SH-SY5Y (cell line): Measurements from ENCODE around the gene TMEM234.

Source experiments
- GATA2 ChIP-seq: IDR thresholded peaks from 2 replicates; pipeline ENCODE4 v1.6.1; 2011; ENCODE audit warnings: mild to moderate bottlenecking, low read depth, low read length
- GATA3 ChIP-seq: IDR thresholded peaks from 2 replicates; pipeline ENCODE4 v1.6.1; 2011; ENCODE audit warnings: low read depth, mild to moderate bottlenecking, low read length, moderate library complexity

TMEM234 gene

GRCh38 chr1:32197837-32198236 lies 24.3 kb downstream of the TMEM234 start:
- no peak for TF ChIP-seq GATA2
- TF ChIP-seq GATA3 = no peak

GRCh38 chr1:32197074-32197473 lies 25.1 kb downstream of the TMEM234 start:
- TF ChIP-seq GATA3 (no peak), GATA2 (no peak)

GRCh38 chr1:32195972-32196823 lies 26.0 kb downstream of the TMEM234 start:
- no peak for TF ChIP-seq GATA2
- TF ChIP-seq GATA3 = no peak

DNA sequence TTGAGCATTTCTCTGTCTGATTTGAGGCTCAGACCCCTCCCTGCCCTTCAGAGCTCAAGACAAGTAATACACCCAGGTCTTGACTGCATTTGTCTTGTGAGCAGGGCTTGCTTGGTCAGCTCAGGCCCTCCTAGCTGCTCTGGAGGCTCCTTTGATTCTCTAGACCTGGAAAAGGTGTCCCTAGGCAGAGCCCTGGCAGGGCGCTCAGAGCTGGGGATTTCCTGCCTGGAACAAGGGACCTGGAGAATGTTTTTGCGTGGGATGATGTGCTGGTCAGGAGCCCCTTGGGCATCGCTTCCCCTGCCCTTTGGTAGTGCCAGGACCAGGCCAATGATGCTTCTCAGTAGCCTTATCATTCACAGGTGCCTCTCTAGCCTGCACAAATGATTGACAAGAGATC lies 26.6 kb downstream of the TMEM234 start:
- TF ChIP-seq GATA2 = no peak
- no peak for TF ChIP-seq GATA3

DNA sequence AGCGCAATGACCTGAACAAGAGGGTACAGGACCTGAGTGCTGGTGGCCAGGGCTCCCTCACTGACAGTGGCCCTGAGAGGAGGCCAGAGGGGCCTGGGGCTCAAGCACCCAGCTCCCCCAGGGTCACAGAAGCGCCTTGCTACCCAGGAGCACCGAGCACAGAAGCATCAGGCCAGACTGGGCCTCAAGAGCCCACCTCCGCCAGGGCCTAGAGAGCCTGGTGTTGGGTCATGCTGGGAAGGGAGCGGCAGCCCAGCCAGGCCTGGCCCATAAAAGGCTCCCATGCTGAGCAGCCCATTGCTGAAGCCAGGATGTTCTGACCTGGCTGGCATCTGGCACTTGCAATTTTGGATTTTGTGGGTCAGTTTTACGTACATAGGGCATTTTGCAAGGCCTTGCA lies 27.2 kb downstream of the TMEM234 start:
- TF ChIP-seq GATA2 = no peak
- no peak for TF ChIP-seq GATA3

- TF ChIP-seq GATA2 (no peak), GATA3 (no peak)
These were observed 29.8 kb downstream of the TMEM234 start for GRCh38 chr1:32192220-32192948.

DNA sequence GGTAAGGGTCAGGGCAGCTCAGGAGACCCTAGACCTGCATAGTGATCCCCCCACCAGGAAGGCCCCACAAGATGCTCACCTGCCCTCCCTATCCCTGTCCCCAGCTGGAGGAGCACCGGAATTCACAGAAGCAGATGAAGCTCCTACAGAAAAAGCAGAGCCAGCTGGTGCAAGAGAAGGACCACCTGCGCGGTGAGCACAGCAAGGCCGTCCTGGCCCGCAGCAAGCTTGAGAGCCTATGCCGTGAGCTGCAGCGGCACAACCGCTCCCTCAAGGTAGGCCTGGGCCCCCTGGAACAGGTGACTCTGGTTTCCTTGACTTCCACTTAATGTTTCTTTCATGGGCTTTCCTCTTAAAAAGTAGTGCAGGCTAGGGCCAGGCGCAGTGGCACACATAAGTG lies 34.3 kb downstream of the TMEM234 start:
- TF ChIP-seq GATA3 (no peak), GATA2 (no peak)

DNA sequence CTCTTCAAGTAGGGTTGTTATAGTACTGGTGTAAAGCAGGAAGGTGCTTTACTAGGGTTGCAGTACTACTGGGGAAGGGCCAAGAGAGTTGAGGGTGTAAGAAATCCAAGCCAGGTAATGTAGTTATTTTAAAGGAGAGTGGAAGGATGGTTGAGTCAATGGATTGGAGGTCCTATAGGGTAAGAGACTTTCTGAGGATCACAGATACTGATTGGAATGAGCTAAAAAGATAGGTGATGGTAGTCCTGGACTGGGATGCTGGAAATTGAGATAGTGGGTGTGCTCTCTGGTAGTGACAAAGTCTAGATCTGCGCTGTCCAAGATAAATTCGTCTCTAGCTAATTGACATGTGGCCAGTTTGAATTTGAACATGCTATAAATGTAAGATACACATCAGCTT lies 35.7 kb downstream of the TMEM234 start:
- TF ChIP-seq GATA2 (no peak), GATA3 (no peak)

DNA sequence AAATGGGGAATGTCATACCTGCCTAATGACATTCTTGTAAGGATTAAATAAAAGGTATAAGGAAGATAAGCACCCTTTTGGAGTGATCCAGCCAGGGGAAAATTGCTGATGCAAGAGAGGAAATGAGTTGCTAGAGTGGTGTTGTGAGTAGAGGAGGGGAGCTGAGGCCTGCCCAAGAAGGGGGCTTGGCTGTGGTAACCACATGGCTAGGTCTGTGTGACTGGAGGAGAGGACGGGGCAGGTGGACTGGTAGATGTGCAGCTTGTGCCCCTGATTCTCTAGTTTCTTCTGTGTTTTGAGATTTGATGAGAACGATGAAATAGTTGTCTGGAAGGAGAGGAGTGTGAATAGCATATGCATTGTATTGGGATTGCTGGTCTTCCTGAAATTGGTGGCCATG lies 36.1 kb downstream of the TMEM234 start:
- TF ChIP-seq GATA3 (no peak), GATA2 (no peak)

GRCh38 chr1:32184650-32185049 lies 37.5 kb downstream of the TMEM234 start:
- no peak for TF ChIP-seq GATA3
- TF ChIP-seq GATA2 = no peak

- TF ChIP-seq GATA2 = no peak
- TF ChIP-seq GATA3 = no peak
These were observed 40.1 kb downstream of the TMEM234 start for GRCh38 chr1:32182060-32182459.

DNA sequence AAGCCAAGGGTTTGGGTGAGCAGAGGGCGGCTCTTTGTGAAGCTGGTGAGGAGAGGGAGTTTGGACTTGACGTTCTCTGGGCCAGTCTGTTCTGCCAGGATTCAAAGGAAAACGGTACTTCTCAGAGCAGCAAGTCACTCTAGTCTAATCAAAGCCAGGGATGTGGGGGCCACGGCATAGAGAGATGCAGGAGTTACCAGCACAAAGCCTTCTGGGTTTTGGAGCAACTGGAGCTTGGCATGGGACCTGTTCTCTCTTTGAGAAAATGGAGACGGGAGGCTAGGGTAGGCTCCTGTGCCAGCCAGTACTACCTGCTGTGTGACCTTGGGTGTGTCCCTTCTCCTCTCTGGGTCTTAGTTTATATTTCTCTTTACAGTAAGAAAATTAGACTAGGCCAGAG lies 40.6 kb downstream of the TMEM234 start:
- no peak for TF ChIP-seq GATA2
- no peak for TF ChIP-seq GATA3

- TF ChIP-seq GATA2 = no peak
These were observed 41.1 kb downstream of the TMEM234 start for GRCh38 chr1:32181065-32181464.

- TF ChIP-seq GATA2 (no peak), GATA3 (no peak)
These were observed 41.7 kb downstream of the TMEM234 start for GRCh38 chr1:32180186-32181060.
